Neutrophil (primary cell): ENCODE data around the gene RALGAPA2.

Experiments
- H3K27ac ChIP-seq: fragments of 200-600 bp; sonication (generic); 2 replicates; pipeline ENCODE4 v1.5.1; 2016; ENCODE audit warnings: mild to moderate bottlenecking, moderate library complexity
- H3K27me3 ChIP-seq: fragments of 200-600 bp; sonication (generic); 2 replicates; pipeline ENCODE4 v1.6.0; 2016; ENCODE audit warnings: mild to moderate bottlenecking
- H3K36me3 ChIP-seq: fragments of 200-600 bp; sonication (generic); 2 replicates; pipeline ENCODE4 v1.5.1; 2017
- H3K4me1 ChIP-seq, 2 experiments: fragments of 200-600 bp in 1 of 2; sonication (generic) in 1 of 2; 1 replicate in 1 of 2; 2 replicates in 1 of 2; pipeline versions ENCODE4 v1.5.1 to v1.6.1; 2013 to 2016; ENCODE audit warnings: low read depth in 1 of 2, low read length in 1 of 2, mild to moderate bottlenecking in 1 of 2, moderate library complexity in 1 of 2; ENCODE audit not compliant: control insufficient read depth in 1 of 2, insufficient read depth in 1 of 2
- H3K4me3 ChIP-seq, 2 experiments: fragments of 200-600 bp in 1 of 2; sonication (generic) in 1 of 2; 1 replicate in 1 of 2; 2 replicates in 1 of 2; pipeline ENCODE4 v1.5.1; 2013 to 2016; ENCODE audit warnings: low read depth in 1 of 2, low read length in 1 of 2, mild to moderate bottlenecking in 1 of 2, moderate library complexity in 1 of 2
- H3K9me3 ChIP-seq: fragments of 200-600 bp; sonication (generic); 2 replicates; pipeline ENCODE4 v1.5.1; 2016
- TF ChIP-seq, protein P1 (sequence below): fragments of 200-600 bp; sonication (generic); IDR thresholded peaks from 2 replicates; pipeline ENCODE4 v1.5.1; 2016; ENCODE audit warnings: antibody characterized with exemption

The RALGAPA2 gene

DNA sequence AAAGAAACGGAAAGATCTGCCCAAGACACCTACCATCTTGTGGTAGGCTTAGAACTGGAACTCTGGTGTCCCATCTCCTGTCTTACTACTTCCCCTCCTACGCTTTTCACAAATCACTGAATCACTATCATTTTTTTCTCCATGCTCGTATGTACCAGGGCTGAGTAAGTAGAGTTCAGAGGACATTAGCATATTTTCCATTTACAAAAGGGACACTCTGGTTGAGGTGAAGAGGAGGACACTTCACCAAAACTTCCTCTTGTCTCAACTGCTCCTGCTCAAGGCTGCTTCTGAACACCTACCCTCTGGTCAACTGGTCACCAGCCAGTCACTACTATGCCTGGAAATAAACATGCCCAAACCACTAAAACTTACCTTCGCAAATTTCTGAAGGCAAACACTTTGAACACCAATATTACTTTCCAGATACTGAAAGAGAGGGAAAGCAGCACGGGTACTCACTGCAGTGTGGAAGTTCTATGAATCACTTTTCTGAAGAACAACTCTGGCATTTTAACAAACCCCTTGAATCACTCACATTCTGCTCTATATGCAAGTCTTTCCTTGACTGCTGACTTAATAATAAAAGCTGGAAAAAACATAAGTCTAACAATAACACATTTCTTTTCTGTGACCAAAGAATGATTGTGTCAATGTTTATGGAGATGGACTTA is 221.2 kb downstream of the RALGAPA2 start:
- Histone ChIP-seq H3K9me3 (no peaks in the 10 kb centered on the region), H3K4me1 (no peaks in the 10 kb centered on the region), H3K4me3 (no peak overlapping the region), H3K36me3 (peaks cover 93% of the 10 kb centered on the region), H3K27ac (no peak overlapping the region), H3K27me3 (no peaks in the 10 kb centered on the region)
- TF ChIP-seq, protein P1, sequence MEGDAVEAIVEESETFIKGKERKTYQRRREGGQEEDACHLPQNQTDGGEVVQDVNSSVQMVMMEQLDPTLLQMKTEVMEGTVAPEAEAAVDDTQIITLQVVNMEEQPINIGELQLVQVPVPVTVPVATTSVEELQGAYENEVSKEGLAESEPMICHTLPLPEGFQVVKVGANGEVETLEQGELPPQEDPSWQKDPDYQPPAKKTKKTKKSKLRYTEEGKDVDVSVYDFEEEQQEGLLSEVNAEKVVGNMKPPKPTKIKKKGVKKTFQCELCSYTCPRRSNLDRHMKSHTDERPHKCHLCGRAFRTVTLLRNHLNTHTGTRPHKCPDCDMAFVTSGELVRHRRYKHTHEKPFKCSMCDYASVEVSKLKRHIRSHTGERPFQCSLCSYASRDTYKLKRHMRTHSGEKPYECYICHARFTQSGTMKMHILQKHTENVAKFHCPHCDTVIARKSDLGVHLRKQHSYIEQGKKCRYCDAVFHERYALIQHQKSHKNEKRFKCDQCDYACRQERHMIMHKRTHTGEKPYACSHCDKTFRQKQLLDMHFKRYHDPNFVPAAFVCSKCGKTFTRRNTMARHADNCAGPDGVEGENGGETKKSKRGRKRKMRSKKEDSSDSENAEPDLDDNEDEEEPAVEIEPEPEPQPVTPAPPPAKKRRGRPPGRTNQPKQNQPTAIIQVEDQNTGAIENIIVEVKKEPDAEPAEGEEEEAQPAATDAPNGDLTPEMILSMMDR: no peak

DNA sequence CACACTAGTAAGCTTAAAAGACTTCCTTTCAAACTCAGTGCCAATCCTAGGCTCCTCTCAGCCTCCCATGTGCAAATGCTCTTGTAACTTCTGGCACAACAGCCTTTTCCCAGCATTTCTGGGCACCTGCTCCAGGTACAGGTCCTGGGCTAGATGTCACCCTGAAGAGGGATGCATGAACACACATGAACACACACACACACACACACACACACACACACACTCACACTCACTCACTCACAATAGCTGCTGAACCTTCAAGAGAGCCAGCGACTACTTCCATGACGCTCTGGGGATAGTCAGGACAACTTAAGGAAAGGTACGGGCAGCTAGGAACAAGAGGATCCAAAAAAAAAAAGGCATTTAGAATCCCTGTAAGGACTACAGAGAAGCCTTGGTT is 221.8 kb downstream of the RALGAPA2 start:
- Histone ChIP-seq H3K4me3 (no peak overlapping the region), H3K27ac (no peak overlapping the region), H3K27me3 (no peaks in the 10 kb centered on the region), H3K36me3 (peaks cover 90% of the 10 kb centered on the region), H3K4me1 (no peaks in the 10 kb centered on the region), H3K9me3 (no peaks in the 10 kb centered on the region)
- TF ChIP-seq, protein P1: no peak

DNA sequence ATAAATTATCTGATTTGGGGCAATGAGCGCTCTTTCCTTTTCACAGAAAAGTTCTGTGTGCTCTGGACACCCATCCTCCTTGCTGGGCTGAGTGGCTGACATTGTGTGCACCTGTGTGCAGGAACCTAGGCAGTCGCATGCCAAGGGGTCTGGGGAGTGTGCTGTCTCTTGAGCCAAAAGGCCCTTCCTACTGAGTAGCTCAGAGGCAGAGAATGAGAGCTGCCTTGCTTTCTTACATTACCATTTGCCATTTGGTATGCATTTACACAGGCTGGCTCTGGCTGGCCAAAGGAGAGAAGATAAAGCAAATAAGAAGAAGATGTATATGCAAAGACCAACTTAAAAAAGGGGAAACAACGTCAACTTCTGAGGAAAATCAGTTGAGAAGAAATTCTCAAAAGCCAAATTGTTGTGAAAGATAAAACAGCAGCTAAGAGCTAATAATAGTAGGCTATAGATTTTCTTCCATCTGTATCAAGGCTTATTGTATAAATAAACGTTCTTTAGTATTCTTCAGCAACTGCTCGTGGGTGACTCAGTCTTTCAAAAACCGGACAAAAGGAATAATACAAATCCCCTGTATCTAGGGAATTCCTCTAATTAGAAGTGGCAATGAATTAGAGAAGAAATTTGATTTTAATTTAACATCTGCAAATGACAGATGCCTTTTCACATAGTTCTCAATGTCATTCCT is 222.6 kb downstream of the RALGAPA2 start:
- H3K9me3 ChIP-seq: no peaks in the 10 kb centered on the region
- H3K4me3 ChIP-seq: no peak overlapping the region
- H3K27me3 ChIP-seq: no peaks in the 10 kb centered on the region
- H3K36me3 ChIP-seq: peaks cover 83% of the 10 kb centered on the region
- H3K27ac ChIP-seq: no peak overlapping the region
- no peaks in the 10 kb centered on the region for H3K4me1 ChIP-seq
- TF ChIP-seq, protein P1: no peak

DNA sequence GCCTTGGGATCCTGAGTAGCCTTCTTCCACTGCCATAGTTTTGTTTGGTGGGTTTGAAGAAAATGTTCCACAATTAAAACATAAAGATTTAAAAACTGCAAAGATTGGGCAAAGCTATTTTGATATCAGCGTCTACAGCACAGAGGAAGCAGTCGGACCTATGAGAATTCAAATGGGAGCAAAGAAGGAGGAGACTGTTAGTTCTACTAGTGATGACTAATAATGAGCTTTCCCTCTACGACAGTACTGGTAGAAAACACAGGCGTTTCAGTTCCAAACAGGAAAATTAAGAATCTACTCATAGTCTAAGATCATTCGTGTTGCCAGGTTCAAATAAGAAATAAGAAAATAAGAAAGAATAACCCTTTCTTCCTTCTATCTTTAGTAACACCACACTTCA is 223.4 kb downstream of the RALGAPA2 start:
- no peak overlapping the region for H3K4me3 ChIP-seq
- H3K27me3 ChIP-seq: no peaks in the 10 kb centered on the region
- no peaks in the 10 kb centered on the region for H3K4me1 ChIP-seq
- peaks cover 78% of the 10 kb centered on the region for H3K36me3 ChIP-seq
- TF ChIP-seq, protein P1: no peak
- H3K9me3 ChIP-seq: no peaks in the 10 kb centered on the region
- no peak overlapping the region for H3K27ac ChIP-seq

DNA sequence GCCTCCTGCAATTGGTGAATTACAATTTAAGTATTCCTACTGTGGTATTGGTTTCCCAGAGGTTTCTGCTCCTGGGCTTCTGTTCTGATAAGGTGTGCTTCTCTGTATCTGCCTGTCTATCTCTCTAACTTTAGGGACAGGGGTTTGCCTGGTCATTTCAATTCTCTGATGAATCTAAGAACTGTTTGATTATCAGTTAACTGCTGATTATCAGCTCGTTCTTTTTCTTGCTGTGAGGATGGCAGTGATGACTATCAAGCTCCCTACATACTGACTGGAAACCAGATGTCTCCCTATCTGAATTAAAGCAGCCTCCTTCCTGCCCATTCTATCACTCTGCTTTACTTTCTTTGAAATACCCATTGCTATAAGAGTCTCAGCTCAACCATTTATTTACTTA is 224.1 kb downstream of the RALGAPA2 start:
- H3K9me3 ChIP-seq: no peaks in the 10 kb centered on the region
- no peak overlapping the region for H3K27ac ChIP-seq
- peaks cover 78% of the 10 kb centered on the region for H3K36me3 ChIP-seq
- H3K4me1 ChIP-seq: no peaks in the 10 kb centered on the region
- TF ChIP-seq, protein P1: no peak
- H3K4me3 ChIP-seq: no peak overlapping the region
- no peaks in the 10 kb centered on the region for H3K27me3 ChIP-seq
